ENCODE measurements around the gene FLVCR2. TPM values are rescaled to one million over a fixed set of nuclear protein-coding genes. Genes with fewer than 3 reads are reported as not detected.

FLVCR2 gene
- total and polyA plus RNA-seq, 2 donors (not counting 1 experiment from before 2014, with no cell fraction given): 0.31 to 1.6 TPM

- H3K9me3 ChIP-seq (ENCODE audit: control extremely low read depth in 1 of 3, control insufficient read depth in 2 of 3, insufficient read depth in 1 of 3, low read length in 2 of 3): peaks cover 0 to 9% (median 0%) of the 10 kb centered on the region in 3 donors
- no peaks in the 10 kb centered on the region for H3K4me1 ChIP-seq (ENCODE audit: control insufficient read depth in 2 of 2, insufficient read depth in 2 of 2, low read length in 2 of 2)
- no peak overlapping the region for H3K9ac ChIP-seq (ENCODE audit: low read length)
- intact Hi-C loops (cut with micrococcal nuclease): no loop called here
- H3K4me2 ChIP-seq (replicated peaks; ENCODE audit: low read depth, low read length, poor library complexity, severe bottlenecking): no peak overlapping the region
- POLR2A ChIA-PET: no interaction called here
- peaks cover 4% of the 10 kb centered on the region for H3K4me1 Mint-ChIP-seq
- WGBS (ENCODE audit: insufficient coverage): no CpG with 5 or more reads among the region's 1 CpG
- no peak overlapping the region for H3K27ac Mint-ChIP-seq
- CTCF ChIA-PET: no interaction called here
- H3K36me3 ChIP-seq (replicated peaks in 1 of 2; ENCODE audit: control extremely low read depth in 1 of 2, control insufficient read depth in 1 of 2, extremely low read depth in 1 of 2, insufficient read depth in 2 of 2, low read length in 1 of 2): peaks cover 3 to 27% of the 10 kb centered on the region in 2 experiments
- H2AFZ ChIP-seq (ENCODE audit: insufficient read depth, low read depth, low read length, poor library complexity, severe bottlenecking): no peak overlapping the region
- no peaks in the 10 kb centered on the region for H3K27me3 ChIP-seq (replicated peaks in 1 of 4; ENCODE audit: control extremely low read depth in 1 of 4, control insufficient read depth in 3 of 4, insufficient read depth in 4 of 4, low read length in 3 of 4)
- peaks cover 3% of the 10 kb centered on the region for H3K9me3 Mint-ChIP-seq (ENCODE audit: insufficient read depth)
- no peak overlapping the region for H3K27ac ChIP-seq (ENCODE audit: low read length in 2 of 2)
- no peaks in the 10 kb centered on the region for H3K79me2 ChIP-seq (ENCODE audit: control insufficient read depth, insufficient read depth, low read length)
- no peak for TF ChIP-seq CTCF (IDR thresholded peaks at IDR 0.05)
- TF ChIP-seq EZH2 (IDR thresholded peaks at IDR 0.05; ENCODE audit: borderline replicate concordance, insufficient read depth, low read depth, low read length, poor library complexity, severe bottlenecking): no peak
- H3K4me3 ChIP-seq (ENCODE audit: control extremely low read depth in 1 of 5, extremely low read depth in 1 of 5, insufficient read depth in 1 of 5, low read depth in 2 of 5, low read length in 4 of 5): no peak overlapping the region
- H4K20me1 ChIP-seq (ENCODE audit: control insufficient read depth, insufficient read depth, low read length, poor library complexity, severe bottlenecking): no peaks in the 10 kb centered on the region
- DNase-seq: no peak
- no peak for ATAC-seq (ENCODE audit: low read depth)
- H3K27me3 Mint-ChIP-seq: no peaks in the 10 kb centered on the region
- no peak overlapping the region for H3K4me3 Mint-ChIP-seq
Observed at GRCh38 chr14:75697386-75697785, 119.0 kb downstream of the FLVCR2 start.

Small RNAs within 50 kb of the gene (small RNA-seq; reads per million reads assigned to genes)
- gene RNA5SP387 (ENCODE audit: insufficient read length, low read depth, low replicate concordance): not detected

Other genes starting within 250 kb of the FLVCR2 start
- 17.0 and 17.9 TPM in 2 replicates for gene JDP2, start 150.6 kb upstream of the FLVCR2 start, total RNA-seq
- gene JDP2, start 150.6 kb upstream of the FLVCR2 start, polyA plus RNA-seq: 5.3 and 7.9 TPM in 2 replicates
- 13.9 and 16.4 TPM in 2 replicates for gene BATF, start 56.2 kb upstream of the FLVCR2 start, total RNA-seq
- gene BATF, start 56.2 kb upstream of the FLVCR2 start, polyA plus RNA-seq: 11.1 and 12.8 TPM in 2 replicates
- 11.7 and 13.7 TPM in 2 replicates for gene ERG28, start 82.3 kb downstream of the FLVCR2 start, total RNA-seq
- gene ERG28, start 82.3 kb downstream of the FLVCR2 start, polyA plus RNA-seq: 4.3 and 4.9 TPM in 2 replicates
- 47.0 and 50.9 TPM in 2 replicates for gene TTLL5, start 82.6 kb downstream of the FLVCR2 start, total RNA-seq
- gene TTLL5, start 82.6 kb downstream of the FLVCR2 start, polyA plus RNA-seq: 10.9 and 11.2 TPM in 2 replicates